Spleen (tissue), 11 donors: Measurements from ENCODE around the gene FEN1. TPM values are rescaled to one million over a fixed set of nuclear protein-coding genes. Genes with fewer than 3 reads are reported as not detected.

ENCODE experiments used
- DNase-seq: peaks from one replicate; pipeline ENCODE4 v3.0.0-alpha.2; 2020
- H3K27ac ChIP-seq, 8 donors: fragments of 200-600 bp; sonication (generic) in 7 of 8; 1 replicate in 4 of 8; 2 replicates in 4 of 8; pipeline versions ENCODE4 v1.5.0 to v1.8.0; 2016 to 2021; ENCODE audit warnings: inconsistent platforms in 4 of 8, mild to moderate bottlenecking in 4 of 8, moderate library complexity in 1 of 8
- H3K27me3 ChIP-seq, 7 donors: fragments of 200-600 bp; sonication (generic) in 6 of 7; replicated peaks in 1 of 7; 1 replicate in 4 of 7; 2 replicates in 3 of 7; pipeline versions ENCODE4 v1.5.0 to v1.8.0; 2016 to 2021; ENCODE audit warnings: inconsistent platforms in 3 of 7, mild to moderate bottlenecking in 1 of 7
- H3K36me3 ChIP-seq, 6 donors: fragments of 200-600 bp; sonication (generic) in 5 of 6; 1 replicate in 4 of 6; 2 replicates in 2 of 6; pipeline versions ENCODE4 v1.5.0 to v1.8.0; 2016 to 2021; ENCODE audit warnings: inconsistent platforms in 2 of 6
- H3K4me1 ChIP-seq, 6 donors: fragments of 200-600 bp; sonication (generic) in 5 of 6; 1 replicate in 3 of 6; 2 replicates in 3 of 6; pipeline versions ENCODE4 v1.5.0 to v1.8.0; 2016 to 2021; ENCODE audit warnings: inconsistent platforms in 3 of 6
- H3K4me3 ChIP-seq, 8 donors: fragments of 200-600 bp; sonication (generic) in 7 of 8; 1 replicate in 4 of 8; 2 replicates in 4 of 8; pipeline versions ENCODE4 v1.5.0 to v1.8.0; 2016 to 2021; ENCODE audit warnings: inconsistent platforms in 4 of 8, mild to moderate bottlenecking in 4 of 8, moderate library complexity in 2 of 8
- H3K9me3 ChIP-seq, 8 donors: fragments of 200-600 bp; sonication (generic) in 7 of 8; 1 replicate in 4 of 8; 2 replicates in 4 of 8; pipeline versions ENCODE4 v1.5.0 to v1.8.0; 2016 to 2021; ENCODE audit warnings: inconsistent platforms in 4 of 8
- CTCF ChIP-seq, 11 experiments: fragments of 200-600 bp in 7 of 11; fragments of 450-650 bp in 4 of 11; sonication (generic) in 4 of 11; IDR thresholded peaks in 8 of 11; conservative IDR thresholded peaks in 3 of 11; 1 replicate in 7 of 11; 2 replicates in 4 of 11; pipeline versions ENCODE4 v1.4.0 to v1.8.0; 2016 to 2021; ENCODE audit warnings: antibody characterized with exemption in 11 of 11, inconsistent platforms in 4 of 11, mild to moderate bottlenecking in 1 of 11
- POLR2A ChIP-seq, 3 donors: fragments of 450-650 bp; IDR thresholded peaks; one replicate each; pipeline ENCODE4 v1.5.1; 2017; ENCODE audit warnings: antibody characterized with exemption in 3 of 3, mild to moderate bottlenecking in 1 of 3
- POLR2AphosphoS5 ChIP-seq, 3 donors: sonication (generic); formaldehyde crosslinking; IDR thresholded peaks; one replicate each; pipeline ENCODE4 v1.5.1; 2017; ENCODE audit warnings: antibody characterized with exemption in 3 of 3
- WGBS, 5 donors: extraction: QIAGEN DNeasy Blood & Tissue Kit in 3 of 5; methylation state at CpG; one replicate each; pipeline versions ENCODE4 v1.1.5 to v1.1.7; 2013 to 2018; 5-methylcytosine and 5-hydroxymethylcytosine counted together
- intact Hi-C: fragments of 100-400 bp; cut with DNase I; formaldehyde crosslinking; loops from one replicate; pipeline ENCODE4 v1.15.0; 2023; ENCODE audit warnings: low total_unique reads
- polyA plus RNA-seq, 3 donors: library from polyadenylated mRNA; stranded (reverse); fragments of 200-250 nt; gene quantifications; one replicate each; pipeline ENCODE4 v1.2.1, GENCODE V29; 2013
- total RNA-seq, 7 donors: library from RNA; depleted of rRNA in 3 of 7; stranded (reverse); fragments of >200 nt in 3 of 7; fragmentation: NEBNext Ultra II Directional in 4 of 7; extraction: Animal tissue kit (Norgen Biotek cat#: 25700) in 4 of 7; gene quantifications; one replicate each; pipeline versions ENCODE4 v1.1.0 to v1.2.1, GENCODE V29; 2016 to 2021
- donor health status: healthy with polysubstance abuse.
- donor health status: DM: no; HTN: no; CAD: no; lungs with moderate emphysema.
- donor health status: DM: no; HTN: no; CAD: no.
- donor health status: Bipolar disorder and iron deficiency.
- donor health status: healthy.
- donor health status: DM: no; HTN: no; CAD: no.
- donor health status: DM: yes; HTN: yes; CAD: no.

FEN1 gene
- total and polyA plus RNA-seq, 10 donors, result 7.3 to 17.2 (median 14.8) TPM

GRCh38 chr11:61756147-61756451 is 36.6 kb upstream of the FEN1 start:
- no peak for DNase-seq
- Histone ChIP-seq H3K9me3 (no peaks in the 10 kb centered on the region), H3K4me1 (peaks cover 0 to 22% (median 14%) of the 10 kb centered on the region in 6 donors), H3K27me3 (peaks cover 0 to 35% (median 14%) of the 10 kb centered on the region in 7 donors), H3K4me3 (no peak overlapping the region), H3K36me3 (no peaks in the 10 kb centered on the region), H3K27ac (no peak overlapping the region)
- 62 to 93% (median 81%) methylated on average over 2 to 4 of the region's 4 CpGs for WGBS, 5 donors
- intact Hi-C loops, result no loop called here
- TF ChIP-seq POLR2AphosphoS5 (IDR thresholded peaks at IDR 0.05) (no peak), POLR2A (IDR thresholded peaks at IDR 0.05) (no peak), CTCF (IDR thresholded peaks at IDR 0.05 in 8 of 11, conservative IDR thresholded peaks at IDR 0.05 in 3 of 11) (no peak)

GRCh38 chr11:61756452-61757212 is 36.1 kb upstream of the FEN1 start:
- Histone ChIP-seq H3K27me3 (peaks cover 0 to 35% (median 13%) of the 10 kb centered on the region in 7 donors), H3K4me1 (peaks cover 0 to 22% (median 14%) of the 10 kb centered on the region in 6 donors), H3K27ac (no peak overlapping the region), H3K4me3 (no peak overlapping the region), H3K9me3 (no peaks in the 10 kb centered on the region), H3K36me3 (no peaks in the 10 kb centered on the region)
- TF ChIP-seq POLR2AphosphoS5 (IDR thresholded peaks at IDR 0.05) (no peak), POLR2A (IDR thresholded peaks at IDR 0.05) (no peak), CTCF (IDR thresholded peaks at IDR 0.05 in 8 of 11, conservative IDR thresholded peaks at IDR 0.05 in 3 of 11) (no peak)
- intact Hi-C loops, result no loop called here
- DNase-seq, result no peak
- WGBS, 5 donors, result 58 to 80% (median 65%) methylated on average over 8 to 9 of the region's 9 CpGs

- peaks cover 0 to 17% (median 9%) of the 10 kb centered on the region in 6 donors for H3K4me1 ChIP-seq
- TF ChIP-seq CTCF (IDR thresholded peaks at IDR 0.05 in 8 of 11, conservative IDR thresholded peaks at IDR 0.05 in 3 of 11) (no peak), POLR2A (IDR thresholded peaks at IDR 0.05) (no peak)
- peaks cover 0 to 35% (median 8%) of the 10 kb centered on the region in 7 donors for H3K27me3 ChIP-seq
- no peak for DNase-seq
- no peaks in the 10 kb centered on the region for H3K9me3 ChIP-seq
- no peak overlapping the region for H3K27ac ChIP-seq
- WGBS, 5 donors, result 84 to 92% (median 91%) methylated on average over 13 to 15 of the region's 15 CpGs
- H3K4me3 ChIP-seq, result no peak overlapping the region
- H3K36me3 ChIP-seq, result no peaks in the 10 kb centered on the region
- intact Hi-C loops, result no loop called here
These were observed 35.4 kb upstream of the FEN1 start for GRCh38 chr11:61757213-61757862.

GRCh38 chr11:61760946-61761345 is 31.8 kb upstream of the FEN1 start:
- H3K4me3 ChIP-seq, result no peak overlapping the region
- no peaks in the 10 kb centered on the region for H3K9me3 ChIP-seq
- WGBS, 5 donors, result 78 to 83% (median 82%) methylated on average over 10 to 13 of the region's 13 CpGs
- H3K36me3 ChIP-seq, result no peaks in the 10 kb centered on the region
- no peak overlapping the region for H3K27ac ChIP-seq
- intact Hi-C loops, result no loop called here
- TF ChIP-seq CTCF (IDR thresholded peaks at IDR 0.05 in 8 of 11, conservative IDR thresholded peaks at IDR 0.05 in 3 of 11) (no peak), POLR2AphosphoS5 (IDR thresholded peaks at IDR 0.05) (no peak), POLR2A (IDR thresholded peaks at IDR 0.05) (no peak)
- no peak for DNase-seq
- H3K4me1 ChIP-seq, result peaks cover 0 to 9% (median 4%) of the 10 kb centered on the region in 6 donors
- peaks cover 0 to 43% (median 0%) of the 10 kb centered on the region in 7 donors for H3K27me3 ChIP-seq
